Neural progenitor cell (in vitro differentiated cells): ENCODE measurements around the gene ENAH. TPM values are rescaled to one million over a fixed set of nuclear protein-coding genes. Genes with fewer than 3 reads are reported as not detected.

ENCODE experiments used
- DNase-seq: peaks from one replicate; pipeline ENCODE4 v3.0.0-alpha.2; 2016; ENCODE audit warnings: low spot score
- H2AFZ ChIP-seq: fragments of 200-600 bp; sonication (generic); replicated peaks from 2 replicates; pipeline ENCODE4 v1.6.1; 2016; ENCODE audit warnings: antibody characterized with exemption
- H3F3A ChIP-seq: fragments of 200-600 bp; sonication (generic); 2 replicates; pipeline ENCODE4 v1.6.1; 2016; ENCODE audit warnings: antibody characterized with exemption, low read depth
- H3K27ac ChIP-seq: fragments of 200-600 bp; sonication (generic); 2 replicates; pipeline ENCODE4 v1.5.1; 2016; ENCODE audit warnings: mild to moderate bottlenecking
- H3K27me3 ChIP-seq: fragments of 200-600 bp; sonication (generic); 2 replicates; pipeline ENCODE4 v1.6.1; 2016; ENCODE audit warnings: mild to moderate bottlenecking, moderate library complexity
- H3K36me3 ChIP-seq: fragments of 200-600 bp; sonication (generic); 2 replicates; pipeline ENCODE4 v1.5.1; 2016
- H3K4me1 ChIP-seq: fragments of 200-600 bp; sonication (generic); 2 replicates; pipeline ENCODE4 v1.6.1; 2016; ENCODE audit warnings: mixed run types
- H3K4me2 ChIP-seq: fragments of 200-600 bp; sonication (generic); 2 replicates; pipeline ENCODE4 v1.6.1; 2016
- H3K4me3 ChIP-seq: fragments of 200-600 bp; sonication (generic); 2 replicates; pipeline ENCODE4 v1.5.1; 2016
- H3K79me2 ChIP-seq: fragments of 200-600 bp; sonication (generic); 2 replicates; pipeline ENCODE4 v1.6.1; 2016; ENCODE audit warnings: low read depth
- H3K9ac ChIP-seq: fragments of 200-600 bp; sonication (generic); 2 replicates; pipeline ENCODE4 v1.6.1; 2016
- H3K9me3 ChIP-seq: fragments of 200-600 bp; sonication (generic); 2 replicates; pipeline ENCODE4 v1.5.1; 2016; ENCODE audit warnings: low read depth
- H4K20me1 ChIP-seq: fragments of 200-600 bp; sonication (generic); 2 replicates; pipeline ENCODE4 v1.6.1; 2016; ENCODE audit warnings: low read depth
- H3K27ac Mint-ChIP-seq: 3 replicates; pipeline ENCODE4 v1.8.0; 2021; ENCODE audit warnings: mixed read lengths
- H3K27me3 Mint-ChIP-seq: 2 replicates; pipeline ENCODE4 v1.8.0; 2022; ENCODE audit warnings: low read depth, mild to moderate bottlenecking, inconsistent platforms, moderate library complexity, mixed read lengths; ENCODE audit not compliant: insufficient read depth
- H3K36me3 Mint-ChIP-seq: 3 replicates; pipeline ENCODE4 v1.8.0; 2021; ENCODE audit warnings: mixed read lengths
- H3K4me1 Mint-ChIP-seq: 3 replicates; pipeline ENCODE4 v1.8.0; 2021; ENCODE audit warnings: mixed read lengths
- H3K4me3 Mint-ChIP-seq: 3 replicates; pipeline ENCODE4 v1.8.0; 2021; ENCODE audit warnings: mild to moderate bottlenecking, moderate library complexity, mixed read lengths
- H3K9me3 Mint-ChIP-seq: 3 replicates; pipeline ENCODE4 v1.8.0; 2020; ENCODE audit warnings: mixed read lengths
- CTCF ChIP-seq: fragments of 200-600 bp; sonication (generic); IDR thresholded peaks from 2 replicates; pipeline ENCODE4 v1.5.1; 2017; ENCODE audit warnings: antibody characterized with exemption, mild to moderate bottlenecking
- EZH2 ChIP-seq: fragments of 200-600 bp; sonication (generic); IDR thresholded peaks from 2 replicates; pipeline ENCODE4 v1.6.1; 2017; ENCODE audit warnings: antibody characterized with exemption, mild to moderate bottlenecking, moderate library complexity
- EZH2phosphoT487 ChIP-seq: fragments of 200-600 bp; sonication (generic); IDR thresholded peaks from 2 replicates; pipeline ENCODE4 v1.6.1; 2017; ENCODE audit warnings: antibody characterized with exemption
- total RNA-seq: library from RNA; depleted of rRNA; stranded (reverse); fragments of >200 nt; gene quantifications from 2 replicates; pipeline ENCODE4 v1.2.3, GENCODE V29; 2015; ENCODE audit warnings: low replicate concordance

The ENAH gene
- total RNA-seq, 1 donor from 2014 or later: 346 TPM

- peaks cover 10% of the 10 kb centered on the region for H3K27me3 ChIP-seq
- peak overlapping the region; percentile 83 for H3K9ac ChIP-seq
- peaks cover 56% of the 10 kb centered on the region for H3K79me2 ChIP-seq
- peak; percentile 66 for DNase-seq
- peaks cover 47% of the 10 kb centered on the region for H4K20me1 ChIP-seq
- H3K4me1 ChIP-seq: peaks cover 30% of the 10 kb centered on the region
- no peak for TF ChIP-seq EZH2phosphoT487
- TF ChIP-seq CTCF: no peak
- no peak for TF ChIP-seq EZH2
- peaks cover 37% of the 10 kb centered on the region for H3F3A ChIP-seq
- H2AFZ ChIP-seq: peak overlapping the region; percentile 70
- H3K36me3 ChIP-seq: no peaks in the 10 kb centered on the region
- H3K4me2 ChIP-seq: peak overlapping the region; percentile 87
- H3K27ac ChIP-seq: peak overlapping the region; percentile 90
- H3K27ac Mint-ChIP-seq: peak overlapping the region; percentile 97
- H3K9me3 ChIP-seq: no peaks in the 10 kb centered on the region
- peaks cover 27% of the 10 kb centered on the region for H3K36me3 Mint-ChIP-seq
- H3K4me3 ChIP-seq: peak overlapping the region; percentile 100
- H3K9me3 Mint-ChIP-seq: peaks cover 13% of the 10 kb centered on the region
- peaks cover 34% of the 10 kb centered on the region for H3K4me1 Mint-ChIP-seq
- H3K4me3 Mint-ChIP-seq: peak overlapping the region; percentile 98
- H3K27me3 Mint-ChIP-seq: peaks cover 4% of the 10 kb centered on the region
Measured at GRCh38 chr1:225651872-225652728, 823 bp downstream of the ENAH start.

GRCh38 chr1:225651376-225651871 lies 1.5 kb downstream of the ENAH start:
- Mint-ChIP-seq H3K36me3 (peaks cover 27% of the 10 kb centered on the region), H3K27ac (peak overlapping the region; percentile 97), H3K4me1 (peaks cover 34% of the 10 kb centered on the region), H3K27me3 (peaks cover 4% of the 10 kb centered on the region), H3K9me3 (peaks cover 13% of the 10 kb centered on the region), H3K4me3 (peak overlapping the region; percentile 98)
- Histone ChIP-seq H3K27me3 (peaks cover 10% of the 10 kb centered on the region), H3K9ac (peak overlapping the region; percentile 83), H3K4me1 (peaks cover 30% of the 10 kb centered on the region), H3K9me3 (no peaks in the 10 kb centered on the region), H2AFZ (no peak overlapping the region), H4K20me1 (peaks cover 48% of the 10 kb centered on the region), H3K36me3 (no peaks in the 10 kb centered on the region), H3K27ac (peak overlapping the region; percentile 90), H3K79me2 (peaks cover 63% of the 10 kb centered on the region), H3F3A (peaks cover 37% of the 10 kb centered on the region), H3K4me3 (peak overlapping the region; percentile 100), H3K4me2 (peak overlapping the region; percentile 87)
- TF ChIP-seq CTCF: no peak
- no peak for TF ChIP-seq EZH2
- no peak for TF ChIP-seq EZH2phosphoT487
- no peak for DNase-seq

- peaks cover 32% of the 10 kb centered on the region for H3F3A ChIP-seq
- H3K27me3 ChIP-seq: peaks cover 10% of the 10 kb centered on the region
- peaks cover 30% of the 10 kb centered on the region for H3K4me1 ChIP-seq
- H3K4me3 ChIP-seq: peak overlapping the region; percentile 100
- no peak for DNase-seq
- Mint-ChIP-seq H3K27me3 (peaks cover 2% of the 10 kb centered on the region), H3K4me3 (peak overlapping the region; percentile 68), H3K9me3 (peaks cover 25% of the 10 kb centered on the region), H3K36me3 (peaks cover 39% of the 10 kb centered on the region), H3K27ac (no peak overlapping the region), H3K4me1 (peaks cover 23% of the 10 kb centered on the region)
- no peaks in the 10 kb centered on the region for H3K9me3 ChIP-seq
- peaks cover 10% of the 10 kb centered on the region for H3K36me3 ChIP-seq
- H3K27ac ChIP-seq: no peak overlapping the region
- peaks cover 75% of the 10 kb centered on the region for H3K79me2 ChIP-seq
- peak overlapping the region; percentile 87 for H3K4me2 ChIP-seq
- no peak for TF ChIP-seq EZH2
- no peak for TF ChIP-seq CTCF
- TF ChIP-seq EZH2phosphoT487: no peak
- H2AFZ ChIP-seq: no peak overlapping the region
- no peak overlapping the region for H3K9ac ChIP-seq
- H4K20me1 ChIP-seq: peaks cover 48% of the 10 kb centered on the region
Measured at GRCh38 chr1:225650179-225650578, 2.7 kb downstream of the ENAH start.
